OCI-LY1 (cell line): ENCODE measurements around the gene DIAPH2.

Source experiments
- CTCF ChIP-seq: fragments of 200-600 bp; sonication (generic), shearing (Covaris generic); IDR thresholded peaks from 2 replicates; pipeline ENCODE4 v1.5.1; 2017; ENCODE audit warnings: mild to moderate bottlenecking, antibody characterized with exemption, low read length, moderate library complexity, mixed read lengths
- EZH2 ChIP-seq: fragments of 200-600 bp; sonication (generic), shearing (Covaris generic); IDR thresholded peaks from 2 replicates; pipeline ENCODE4 v1.8.0; 2017; ENCODE audit warnings: borderline replicate concordance, mixed run types, mild to moderate bottlenecking, antibody characterized with exemption, low read length, moderate library complexity, mixed read lengths

- TF ChIP-seq CTCF (no peak), EZH2 (no peak)
Observed at GRCh38 chrX:97199501-97199900, 514.9 kb downstream of the DIAPH2 start.
